ENCODE measurements around the gene PROSER3. TPM values are rescaled to one million over a fixed set of nuclear protein-coding genes. Genes with fewer than 3 reads are reported as not detected.

Gene PROSER3
- total and polyA plus RNA-seq, 2 experiments from 2014 or later, result 2.7 to 12.6 TPM

DNA sequence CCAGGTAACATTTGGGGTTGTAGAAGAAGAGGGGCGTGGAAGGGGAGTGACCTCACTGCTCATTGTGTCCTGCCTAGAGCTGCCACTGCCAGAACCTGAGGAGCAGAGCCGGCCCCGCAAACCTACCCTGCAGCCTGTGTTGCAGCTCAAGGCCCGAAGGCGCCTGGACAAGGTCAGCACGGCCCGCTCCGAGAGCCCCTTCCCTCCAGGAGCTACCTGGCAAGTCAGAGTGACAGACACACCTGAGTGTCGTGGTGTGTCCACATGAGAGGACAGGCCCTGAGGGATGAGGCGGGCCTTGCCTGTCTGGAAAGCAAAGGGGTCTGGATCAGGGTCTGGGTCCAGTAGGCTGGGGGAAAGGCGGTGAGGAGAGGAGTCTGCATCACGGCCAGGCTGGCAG, 33.4 kb upstream of the PROSER3 start:
- Histone ChIP-seq H3K9ac (no peak overlapping the region), H3K79me2 (ENCODE audit: insufficient read depth) (peaks cover 37% of the 10 kb centered on the region), H3K36me3 (ENCODE audit: low read depth) (peaks cover 25% of the 10 kb centered on the region; the same call in 1 of the 2 replicates), H3K4me3 (no peak overlapping the region), H3K27ac (no peak overlapping the region), H3K27me3 (replicated peaks; ENCODE audit: insufficient read depth) (no peaks in the 10 kb centered on the region), H3K4me2 (ENCODE audit: unreplicated experiment) (no peak overlapping the region), H2AFZ (no peak overlapping the region), H3F3A (ENCODE audit: insufficient read depth) (no peaks in the 10 kb centered on the region), H3K9me3 (ENCODE audit: low read depth) (no peaks in the 10 kb centered on the region), H3K4me1 (ENCODE audit: insufficient read depth) (no peaks in the 10 kb centered on the region), H3K9me2 (ENCODE audit: insufficient read depth) (no peaks in the 10 kb centered on the region), H4K20me1 (ENCODE audit: insufficient read depth) (no peaks in the 10 kb centered on the region)
- TF ChIP-seq EZH2 (IDR thresholded peaks at IDR 0.05; ENCODE audit: insufficient read depth, poor library complexity, severe bottlenecking) (no peak), EZH2phosphoT487 (IDR thresholded peaks at IDR 0.05; ENCODE audit: insufficient read depth, low read depth) (no peak)
- in situ Hi-C loops (cut with MboI), result no loop called here
- DNase-seq, result no peak
- WGBS, 2 experiments (ENCODE audit: low coverage in 1 of 2, low lambda C conversion rate in 2 of 2, missing lambda C conversion rate in 2 of 2), result 98 to 99% methylated on average over 12 of the region's 12 CpGs

DNA sequence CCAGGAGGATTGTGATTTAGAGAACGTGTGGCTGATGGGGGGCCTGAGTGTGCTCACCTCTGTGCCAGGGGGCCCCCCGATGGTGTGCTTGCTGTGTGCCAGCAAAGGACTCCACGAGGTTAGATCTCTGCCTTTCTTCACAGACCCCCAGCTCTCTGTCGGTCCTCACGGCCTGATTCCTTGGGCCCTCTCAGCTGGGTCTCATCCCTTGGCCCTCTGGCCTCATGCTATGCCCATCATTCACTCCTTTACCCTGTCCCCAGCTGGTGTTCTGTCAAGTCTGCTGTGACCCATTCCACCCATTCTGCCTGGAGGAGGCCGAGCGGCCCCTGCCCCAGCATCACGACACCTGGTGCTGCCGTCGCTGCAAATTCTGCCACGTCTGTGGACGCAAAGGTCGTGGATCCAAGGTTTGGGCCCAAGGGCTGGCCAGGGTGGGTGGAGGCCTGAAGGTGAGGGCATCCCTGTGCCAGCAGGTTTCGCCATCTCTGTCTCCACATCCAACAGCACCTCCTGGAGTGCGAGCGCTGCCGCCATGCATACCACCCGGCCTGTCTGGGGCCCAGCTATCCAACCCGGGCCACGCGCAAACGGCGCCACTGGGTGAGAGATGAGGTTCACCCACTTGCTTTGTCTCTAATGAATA, 32.6 kb upstream of the PROSER3 start:
- H3K36me3 ChIP-seq (ENCODE audit: low read depth), result peaks cover 28% of the 10 kb centered on the region; the same call in 1 of the 2 replicates
- DNase-seq, result no peak
- H3K4me1 ChIP-seq (ENCODE audit: insufficient read depth), result no peaks in the 10 kb centered on the region
- H2AFZ ChIP-seq, result no peak overlapping the region
- TF ChIP-seq EZH2 (IDR thresholded peaks at IDR 0.05; ENCODE audit: insufficient read depth, poor library complexity, severe bottlenecking) (no peak), EZH2phosphoT487 (IDR thresholded peaks at IDR 0.05; ENCODE audit: insufficient read depth, low read depth) (no peak)
- H3K27ac ChIP-seq, result no peak overlapping the region
- no peak overlapping the region for H3K4me2 ChIP-seq (ENCODE audit: unreplicated experiment)
- H4K20me1 ChIP-seq (ENCODE audit: insufficient read depth), result no peaks in the 10 kb centered on the region
- no peaks in the 10 kb centered on the region for H3K27me3 ChIP-seq (replicated peaks; ENCODE audit: insufficient read depth)
- H3K4me3 ChIP-seq, result no peak overlapping the region
- H3F3A ChIP-seq (ENCODE audit: insufficient read depth), result no peaks in the 10 kb centered on the region
- no peak overlapping the region for H3K9ac ChIP-seq
- in situ Hi-C loops (cut with MboI), result no loop called here
- peaks cover 29% of the 10 kb centered on the region for H3K79me2 ChIP-seq (ENCODE audit: insufficient read depth)
- H3K9me3 ChIP-seq (ENCODE audit: low read depth), result no peaks in the 10 kb centered on the region
- no peaks in the 10 kb centered on the region for H3K9me2 ChIP-seq (ENCODE audit: insufficient read depth)
- WGBS, 2 experiments (ENCODE audit: low coverage in 1 of 2, low lambda C conversion rate in 2 of 2, missing lambda C conversion rate in 2 of 2), result 92 to 93% methylated on average over 20 to 23 of the region's 23 CpGs

DNA sequence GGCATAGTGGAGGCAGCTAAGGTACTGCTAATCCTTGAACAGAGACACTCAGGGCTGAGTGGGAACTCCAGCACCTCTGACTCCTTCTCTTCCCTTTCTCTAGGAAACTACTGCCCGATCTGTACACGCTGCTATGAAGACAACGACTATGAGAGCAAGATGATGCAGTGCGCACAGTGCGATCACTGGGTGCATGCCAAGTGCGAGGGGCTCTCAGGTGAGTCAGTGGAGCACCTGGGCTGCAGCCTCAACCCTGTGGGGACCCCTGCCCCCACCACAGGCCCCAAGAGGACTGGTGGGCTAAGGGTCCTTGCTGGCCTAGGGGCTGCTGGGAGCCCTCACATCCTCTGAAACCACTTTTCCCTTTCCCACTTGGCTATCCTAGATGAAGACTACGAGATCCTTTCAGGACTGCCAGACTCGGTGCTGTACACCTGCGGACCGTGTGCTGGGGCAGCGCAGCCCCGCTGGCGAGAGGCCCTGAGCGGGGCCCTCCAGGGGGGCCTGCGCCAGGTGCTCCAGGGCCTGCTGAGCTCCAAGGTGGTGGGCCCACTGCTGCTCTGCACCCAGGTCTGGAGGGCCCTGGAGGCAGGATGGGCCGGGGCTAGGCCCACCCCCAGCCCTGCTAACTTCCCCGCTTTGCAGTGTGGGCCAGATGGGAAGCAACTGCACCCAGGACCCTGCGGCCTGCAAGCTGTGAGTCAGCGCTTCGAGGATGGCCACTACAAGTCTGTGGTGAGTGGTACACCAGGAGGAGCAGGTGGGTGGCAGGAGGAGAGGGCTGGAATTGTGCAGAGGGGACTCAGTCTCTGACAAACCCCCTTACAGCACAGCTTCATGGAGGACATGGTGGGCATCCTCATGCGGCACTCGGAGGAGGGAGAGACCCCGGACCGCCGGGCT, 30.7 kb upstream of the PROSER3 start:
- in situ Hi-C loops (cut with MboI), result no loop called here
- no peaks in the 10 kb centered on the region for H3K27me3 ChIP-seq (replicated peaks; ENCODE audit: insufficient read depth)

DNA sequence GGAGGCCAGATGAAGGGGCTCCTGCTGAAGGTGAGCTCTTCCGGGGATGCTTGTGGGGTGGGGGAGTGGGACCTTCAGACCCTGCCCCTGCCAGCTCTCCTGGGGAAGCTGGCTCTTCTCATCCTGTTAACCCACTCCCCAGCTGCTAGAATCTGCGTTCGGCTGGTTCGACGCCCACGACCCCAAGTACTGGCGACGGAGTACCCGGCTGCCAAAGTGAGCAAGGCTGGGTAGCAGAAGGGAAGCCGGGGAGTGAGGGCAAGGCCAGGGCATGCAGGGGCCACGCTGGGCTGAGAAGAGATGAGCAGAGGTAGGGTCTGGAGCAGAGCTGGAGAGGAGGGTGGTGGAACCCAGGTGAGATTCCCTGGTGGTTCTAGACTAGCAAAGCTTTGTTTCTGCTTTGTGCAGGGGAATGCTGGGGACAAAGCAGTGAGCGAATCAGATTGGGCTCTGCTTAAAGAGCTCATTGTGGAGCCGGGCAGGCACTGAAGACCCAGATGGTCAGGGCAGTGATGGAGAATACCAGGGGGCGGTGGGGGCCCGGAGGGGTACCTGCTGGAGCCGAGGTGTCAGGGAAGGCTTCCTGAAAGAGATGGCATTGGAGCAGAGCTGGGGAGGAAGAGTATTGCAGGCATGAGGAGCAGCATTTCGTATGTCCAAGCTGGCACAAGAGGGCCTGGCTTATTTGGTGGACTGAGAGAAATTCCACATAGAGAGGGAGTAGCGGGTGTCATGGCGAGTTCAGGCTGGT, 29.8 kb upstream of the PROSER3 start:
- Histone ChIP-seq H2AFZ (no peak overlapping the region), H3K9me3 (ENCODE audit: low read depth) (no peaks in the 10 kb centered on the region), H3F3A (ENCODE audit: insufficient read depth) (no peaks in the 10 kb centered on the region), H3K27ac (no peak overlapping the region), H3K79me2 (ENCODE audit: insufficient read depth) (0 out of 2 replicates have a peak, but pooled peaks cover 7% of the 10 kb centered on the region), H3K27me3 (replicated peaks; ENCODE audit: insufficient read depth) (no peaks in the 10 kb centered on the region), H3K4me2 (ENCODE audit: unreplicated experiment) (no peak overlapping the region), H3K4me3 (no peak overlapping the region), H3K4me1 (ENCODE audit: insufficient read depth) (no peaks in the 10 kb centered on the region), H4K20me1 (ENCODE audit: insufficient read depth) (no peaks in the 10 kb centered on the region), H3K9ac (no peak overlapping the region), H3K9me2 (ENCODE audit: insufficient read depth) (no peaks in the 10 kb centered on the region), H3K36me3 (ENCODE audit: low read depth) (peaks cover 36% of the 10 kb centered on the region; the same call in 1 of the 2 replicates)
- 89 to 94% methylated on average over 18 to 19 of the region's 19 CpGs for WGBS, 2 experiments (ENCODE audit: low coverage in 1 of 2, low lambda C conversion rate in 2 of 2, missing lambda C conversion rate in 2 of 2)
- no peak for DNase-seq
- in situ Hi-C loops (cut with MboI), result no loop called here
- TF ChIP-seq EZH2 (IDR thresholded peaks at IDR 0.05; ENCODE audit: insufficient read depth, poor library complexity, severe bottlenecking) (no peak), EZH2phosphoT487 (IDR thresholded peaks at IDR 0.05; ENCODE audit: insufficient read depth, low read depth) (no peak)

More for the DNA sequence above, 30.7 kb upstream of the PROSER3 start:
- no peak overlapping the region for H3K27ac ChIP-seq
- H3K9me3 ChIP-seq (ENCODE audit: low read depth), result no peaks in the 10 kb centered on the region
- no peaks in the 10 kb centered on the region for H3K9me2 ChIP-seq (ENCODE audit: insufficient read depth)
- DNase-seq, result no peak
- no peak for TF ChIP-seq EZH2 (IDR thresholded peaks at IDR 0.05; ENCODE audit: insufficient read depth, poor library complexity, severe bottlenecking)
- no peak overlapping the region for H3K4me3 ChIP-seq
- H3F3A ChIP-seq (ENCODE audit: insufficient read depth), result no peaks in the 10 kb centered on the region
- no peak overlapping the region for H3K4me2 ChIP-seq (ENCODE audit: unreplicated experiment)
- H3K36me3 ChIP-seq (ENCODE audit: low read depth), result peaks cover 36% of the 10 kb centered on the region; the same call in 1 of the 2 replicates
- no peak overlapping the region for H3K9ac ChIP-seq
- H2AFZ ChIP-seq, result no peak overlapping the region
- peaks cover 13% of the 10 kb centered on the region; the same call in 1 of the 2 replicates for H3K79me2 ChIP-seq (ENCODE audit: insufficient read depth)
- WGBS, 2 experiments (ENCODE audit: low coverage in 1 of 2, low lambda C conversion rate in 2 of 2, missing lambda C conversion rate in 2 of 2), result 92 to 96% methylated on average over 25 of the region's 25 CpGs
- H4K20me1 ChIP-seq (ENCODE audit: insufficient read depth), result no peaks in the 10 kb centered on the region
- H3K4me1 ChIP-seq (ENCODE audit: insufficient read depth), result no peaks in the 10 kb centered on the region
